ENCODE results near the gene SLC50A1.

DNA sequence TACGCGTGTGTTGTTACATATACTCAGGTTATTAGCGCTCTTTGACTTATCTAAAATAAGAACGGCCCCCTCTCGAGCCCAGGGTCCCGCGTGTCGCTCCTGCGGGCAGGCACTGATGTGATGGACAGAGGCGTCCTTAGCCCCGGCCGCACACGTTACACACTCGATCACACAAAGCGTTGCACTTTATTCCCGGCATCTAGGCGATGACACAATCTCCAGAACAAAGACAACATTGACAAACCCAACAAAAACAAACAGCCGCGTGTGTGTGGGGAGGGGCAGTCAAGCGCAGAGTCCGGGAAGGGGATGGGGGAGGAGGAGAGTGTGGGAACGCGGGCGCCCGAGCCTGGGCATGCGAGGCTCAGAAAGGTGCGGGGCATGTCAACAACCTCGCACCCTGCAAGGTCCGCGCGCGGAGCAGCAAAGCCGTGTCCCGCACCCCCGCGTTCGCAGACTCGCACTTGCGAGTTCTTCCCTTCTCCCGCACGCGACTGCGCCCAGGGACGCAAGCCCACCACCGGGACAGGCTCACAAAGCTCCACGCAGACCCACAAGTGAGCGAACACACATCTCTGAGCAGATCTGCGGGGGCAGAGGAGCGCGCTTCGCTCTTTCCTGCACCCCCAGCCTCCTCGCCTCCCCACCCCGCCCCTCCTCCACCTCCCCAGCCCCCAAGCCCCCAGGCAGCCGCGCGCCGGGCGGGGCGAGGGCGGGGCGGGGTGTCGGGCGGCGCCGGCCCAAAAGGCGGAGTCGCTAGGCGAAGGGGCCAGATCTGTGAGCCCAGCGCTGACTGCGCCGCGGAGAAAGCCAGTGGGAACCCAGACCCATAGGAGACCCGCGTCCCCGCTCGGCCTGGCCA lies 8.3 kb upstream of the SLC50A1 start, which contains the start of gene EFNA1:
- no peak for TF ChIP-seq YY1 (IDR thresholded peaks at IDR 0.05; ENCODE audit: low read depth)
- TF ChIP-seq, protein P1, sequence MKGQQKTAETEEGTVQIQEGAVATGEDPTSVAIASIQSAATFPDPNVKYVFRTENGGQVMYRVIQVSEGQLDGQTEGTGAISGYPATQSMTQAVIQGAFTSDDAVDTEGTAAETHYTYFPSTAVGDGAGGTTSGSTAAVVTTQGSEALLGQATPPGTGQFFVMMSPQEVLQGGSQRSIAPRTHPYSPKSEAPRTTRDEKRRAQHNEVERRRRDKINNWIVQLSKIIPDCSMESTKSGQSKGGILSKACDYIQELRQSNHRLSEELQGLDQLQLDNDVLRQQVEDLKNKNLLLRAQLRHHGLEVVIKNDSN (IDR thresholded peaks at IDR 0.05) = no peak
- TF ChIP-seq, protein P2, sequence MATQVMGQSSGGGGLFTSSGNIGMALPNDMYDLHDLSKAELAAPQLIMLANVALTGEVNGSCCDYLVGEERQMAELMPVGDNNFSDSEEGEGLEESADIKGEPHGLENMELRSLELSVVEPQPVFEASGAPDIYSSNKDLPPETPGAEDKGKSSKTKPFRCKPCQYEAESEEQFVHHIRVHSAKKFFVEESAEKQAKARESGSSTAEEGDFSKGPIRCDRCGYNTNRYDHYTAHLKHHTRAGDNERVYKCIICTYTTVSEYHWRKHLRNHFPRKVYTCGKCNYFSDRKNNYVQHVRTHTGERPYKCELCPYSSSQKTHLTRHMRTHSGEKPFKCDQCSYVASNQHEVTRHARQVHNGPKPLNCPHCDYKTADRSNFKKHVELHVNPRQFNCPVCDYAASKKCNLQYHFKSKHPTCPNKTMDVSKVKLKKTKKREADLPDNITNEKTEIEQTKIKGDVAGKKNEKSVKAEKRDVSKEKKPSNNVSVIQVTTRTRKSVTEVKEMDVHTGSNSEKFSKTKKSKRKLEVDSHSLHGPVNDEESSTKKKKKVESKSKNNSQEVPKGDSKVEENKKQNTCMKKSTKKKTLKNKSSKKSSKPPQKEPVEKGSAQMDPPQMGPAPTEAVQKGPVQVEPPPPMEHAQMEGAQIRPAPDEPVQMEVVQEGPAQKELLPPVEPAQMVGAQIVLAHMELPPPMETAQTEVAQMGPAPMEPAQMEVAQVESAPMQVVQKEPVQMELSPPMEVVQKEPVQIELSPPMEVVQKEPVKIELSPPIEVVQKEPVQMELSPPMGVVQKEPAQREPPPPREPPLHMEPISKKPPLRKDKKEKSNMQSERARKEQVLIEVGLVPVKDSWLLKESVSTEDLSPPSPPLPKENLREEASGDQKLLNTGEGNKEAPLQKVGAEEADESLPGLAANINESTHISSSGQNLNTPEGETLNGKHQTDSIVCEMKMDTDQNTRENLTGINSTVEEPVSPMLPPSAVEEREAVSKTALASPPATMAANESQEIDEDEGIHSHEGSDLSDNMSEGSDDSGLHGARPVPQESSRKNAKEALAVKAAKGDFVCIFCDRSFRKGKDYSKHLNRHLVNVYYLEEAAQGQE (IDR thresholded peaks at IDR 0.05; ENCODE audit: low read depth) = no peak
- TF ChIP-seq TCF12 (IDR thresholded peaks at IDR 0.05; ENCODE audit: low read depth) = no peak; the same call in 1 of the 2 replicates
- TF ChIP-seq TAF1 (IDR thresholded peaks at IDR 0.05; ENCODE audit: low read depth) = no peak; the same call in 1 of the 2 replicates
- TF ChIP-seq NFIC (IDR thresholded peaks at IDR 0.05) = no peak
- no peak; the same call in none of the 2 replicates for TF ChIP-seq ZBTB7A (IDR thresholded peaks at IDR 0.05; ENCODE audit: low read depth)
